ENCODE results near the gene CRELD1.

CRELD1 gene

DNA sequence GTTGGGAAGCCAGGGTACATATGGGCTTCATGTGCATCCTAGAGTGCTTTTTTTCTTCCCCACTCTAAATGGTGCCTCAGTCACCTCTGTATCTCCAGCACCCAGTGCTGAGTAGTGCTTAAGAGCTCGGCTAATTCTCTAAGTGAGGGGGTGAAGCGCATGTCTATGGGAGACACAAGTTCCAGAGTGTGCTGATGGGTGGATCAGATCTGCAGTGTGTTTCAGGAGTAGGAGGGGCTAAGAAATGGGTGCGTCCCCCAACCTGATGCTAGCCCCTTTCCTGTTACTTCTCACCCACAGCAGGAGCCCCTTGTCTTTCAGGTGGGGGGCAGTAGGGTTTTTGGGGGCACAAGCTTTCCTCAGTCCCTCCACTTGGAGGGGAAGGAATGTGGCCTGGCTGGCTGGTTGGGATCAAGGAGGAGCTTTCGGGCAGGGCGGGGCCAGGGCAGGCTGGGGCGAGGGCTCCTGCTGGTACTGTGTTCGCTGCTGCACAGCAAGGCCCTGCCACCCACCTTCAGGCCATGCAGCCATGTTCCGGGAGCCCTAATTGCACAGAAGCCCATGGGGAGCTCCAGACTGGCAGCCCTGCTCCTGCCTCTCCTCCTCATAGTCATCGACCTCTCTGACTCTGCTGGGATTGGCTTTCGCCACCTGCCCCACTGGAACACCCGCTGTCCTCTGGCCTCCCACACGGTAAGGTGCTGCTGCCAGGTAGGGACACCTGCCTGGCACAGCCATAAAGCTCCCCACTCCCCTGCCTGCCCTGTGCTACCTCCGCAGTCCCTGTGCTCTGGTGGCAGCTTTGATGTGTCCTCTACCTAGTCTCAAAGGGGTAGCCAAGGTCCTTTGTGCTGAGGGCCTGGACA lies 31.0 kb upstream of the CRELD1 start, which contains the start of gene IL17RE:
TSS of gene IL17RE (plus strand) at position 477 of the 866 bp plus-strand sequence. CDS start at position 562, 85 bp downstream.
- TF ChIP-seq REST (IDR thresholded peaks at IDR 0.05; ENCODE audit: insufficient read depth in 1 of 2, low read depth in 2 of 2, low read length in 2 of 2) (no peak), TAF1 (IDR thresholded peaks at IDR 0.05; ENCODE audit: borderline replicate concordance, insufficient read depth, low read length) (no peak), SIN3A (IDR thresholded peaks at IDR 0.05; ENCODE audit: borderline replicate concordance, insufficient read depth, low read length) (no peak), POLR2AphosphoS5 (IDR thresholded peaks at IDR 0.05; ENCODE audit: low read depth, low read length) (no peak), FOXP2 (optimal IDR thresholded peaks at IDR 0.05; ENCODE audit: borderline replicate concordance, extremely low read depth, extremely low read length, insufficient read depth) (no peak)

- TF ChIP-seq REST (IDR thresholded peaks at IDR 0.05; ENCODE audit: insufficient read depth in 1 of 2, low read depth in 2 of 2, low read length in 2 of 2) (no peak), POLR2AphosphoS5 (IDR thresholded peaks at IDR 0.05; ENCODE audit: low read depth, low read length) (no peak), FOXP2 (optimal IDR thresholded peaks at IDR 0.05; ENCODE audit: borderline replicate concordance, extremely low read depth, extremely low read length, insufficient read depth) (no peak), TAF1 (IDR thresholded peaks at IDR 0.05; ENCODE audit: borderline replicate concordance, insufficient read depth, low read length) (no peak), SIN3A (IDR thresholded peaks at IDR 0.05; ENCODE audit: borderline replicate concordance, insufficient read depth, low read length) (no peak)
Observed at GRCh38 chr3:9903238-9903624, 30.4 kb upstream of the CRELD1 start.

GRCh38 chr3:9903904-9904303 lies 29.7 kb upstream of the CRELD1 start:
- TF ChIP-seq REST (IDR thresholded peaks at IDR 0.05; ENCODE audit: insufficient read depth in 1 of 2, low read depth in 2 of 2, low read length in 2 of 2), result no peak
- no peak for TF ChIP-seq POLR2AphosphoS5 (IDR thresholded peaks at IDR 0.05; ENCODE audit: low read depth, low read length)
- no peak for TF ChIP-seq SIN3A (IDR thresholded peaks at IDR 0.05; ENCODE audit: borderline replicate concordance, insufficient read depth, low read length)
- TF ChIP-seq FOXP2 (optimal IDR thresholded peaks at IDR 0.05; ENCODE audit: borderline replicate concordance, extremely low read depth, extremely low read length, insufficient read depth), result no peak
- TF ChIP-seq TAF1 (IDR thresholded peaks at IDR 0.05; ENCODE audit: borderline replicate concordance, insufficient read depth, low read length), result no peak

GRCh38 chr3:9906480-9906879 lies 27.2 kb upstream of the CRELD1 start:
- TF ChIP-seq FOXP2 (optimal IDR thresholded peaks at IDR 0.05; ENCODE audit: borderline replicate concordance, extremely low read depth, extremely low read length, insufficient read depth) (no peak), POLR2AphosphoS5 (IDR thresholded peaks at IDR 0.05; ENCODE audit: low read depth, low read length) (no peak), SIN3A (IDR thresholded peaks at IDR 0.05; ENCODE audit: borderline replicate concordance, insufficient read depth, low read length) (no peak), REST (IDR thresholded peaks at IDR 0.05; ENCODE audit: insufficient read depth in 1 of 2, low read depth in 2 of 2, low read length in 2 of 2) (no peak), TAF1 (IDR thresholded peaks at IDR 0.05; ENCODE audit: borderline replicate concordance, insufficient read depth, low read length) (no peak)

Measured in PFSK-1 (cell line).